GM23338 (cell line): ENCODE results near the gene PHF10. TPM values are rescaled to one million over a fixed set of nuclear protein-coding genes. Genes with fewer than 3 reads are reported as not detected.

Source experiments
- ATAC-seq: fragments of 200-7000 bp; cut with Tn5 transposase; 3 replicates; pipeline ENCODE4 v1.9.1; 2020
- DNase-seq: peaks from one replicate; pipeline ENCODE4 v3.0.0-alpha.2; 2015; ENCODE audit warnings: low spot score
- H2AFZ ChIP-seq: fragments of 200-600 bp; sonication (generic); 2 replicates; pipeline ENCODE4 v1.8.0; 2016; ENCODE audit warnings: antibody characterized with exemption, mild to moderate bottlenecking, moderate library complexity
- H3F3A ChIP-seq: fragments of 200-600 bp; sonication (generic); replicated peaks from 2 replicates; pipeline ENCODE4 v1.8.0; 2017; ENCODE audit warnings: antibody characterized with exemption, mixed run types, low read depth
- H3K27ac ChIP-seq: fragments of 200-600 bp; sonication (generic); 2 replicates; pipeline ENCODE4 v1.6.1; 2016; ENCODE audit warnings: low read depth
- H3K27me3 ChIP-seq: fragments of 200-600 bp; sonication (generic); 2 replicates; pipeline ENCODE4 v1.8.0; 2016; ENCODE audit warnings: mild to moderate bottlenecking, mixed run types, moderate library complexity; ENCODE audit not compliant: insufficient read depth
- H3K36me3 ChIP-seq: fragments of 200-600 bp; sonication (generic); 2 replicates; pipeline ENCODE4 v1.8.0; 2016; ENCODE audit warnings: mild to moderate bottlenecking; ENCODE audit not compliant: insufficient read depth
- H3K4me1 ChIP-seq: fragments of 200-600 bp; sonication (generic); 2 replicates; pipeline ENCODE4 v1.8.0; 2016; ENCODE audit warnings: mild to moderate bottlenecking, moderate library complexity; ENCODE audit not compliant: insufficient read depth
- H3K4me2 ChIP-seq: fragments of 200-600 bp; sonication (generic); 2 replicates; pipeline ENCODE4 v1.7.1; 2017; ENCODE audit warnings: mixed run types
- H3K4me3 ChIP-seq: fragments of 200-600 bp; sonication (generic); 2 replicates; pipeline ENCODE4 v1.6.1; 2016; ENCODE audit warnings: mixed run types
- H3K79me2 ChIP-seq: fragments of 200-600 bp; sonication (generic); replicated peaks from 2 replicates; pipeline ENCODE4 v1.8.0; 2017; ENCODE audit warnings: mild to moderate bottlenecking; ENCODE audit not compliant: insufficient read depth
- H3K9me2 ChIP-seq: fragments of 200-600 bp; sonication (generic); 2 replicates; pipeline ENCODE4 v1.8.0; 2017; ENCODE audit not compliant: insufficient read depth
- H4K20me1 ChIP-seq: fragments of 200-600 bp; sonication (generic); replicated peaks from 2 replicates; pipeline ENCODE4 v1.8.0; 2017; ENCODE audit warnings: mild to moderate bottlenecking; ENCODE audit not compliant: insufficient read depth
- H3K27ac Mint-ChIP-seq: 2 replicates; pipeline ENCODE4 v1.8.0; 2020; ENCODE audit warnings: inconsistent platforms, mild to moderate bottlenecking, moderate library complexity, mixed read lengths
- H3K27me3 Mint-ChIP-seq: 3 replicates; pipeline ENCODE4 v1.8.0; 2022; ENCODE audit warnings: low read depth, mild to moderate bottlenecking, moderate library complexity, mixed read lengths, inconsistent platforms; ENCODE audit not compliant: insufficient read depth, poor library complexity
- H3K36me3 Mint-ChIP-seq: 3 replicates; pipeline ENCODE4 v1.8.0; 2021; ENCODE audit warnings: low read depth, mild to moderate bottlenecking, inconsistent platforms, moderate library complexity, mixed read lengths
- H3K4me1 Mint-ChIP-seq: 3 replicates; pipeline ENCODE4 v1.8.0; 2020; ENCODE audit warnings: mild to moderate bottlenecking, inconsistent platforms, mixed read lengths
- H3K4me3 Mint-ChIP-seq: 3 replicates; pipeline ENCODE4 v1.8.0; 2021; ENCODE audit warnings: moderate library complexity, mild to moderate bottlenecking, inconsistent platforms, mixed read lengths
- H3K9me3 Mint-ChIP-seq: 3 replicates; pipeline ENCODE4 v1.8.0; 2020; ENCODE audit warnings: moderate library complexity, mild to moderate bottlenecking, inconsistent platforms, mixed read lengths
- CREB1 ChIP-seq: fragments of 250-450 bp; sonication (Bioruptor Pico); IDR thresholded peaks from 2 replicates; pipeline ENCODE4 v1.5.0; 2020; ENCODE audit warnings: low read depth, mild to moderate bottlenecking, moderate library complexity
- CTCF ChIP-seq, 2 experiments: fragments of 200-600 bp in 1 of 2; sonication (generic) in 1 of 2; conservative IDR thresholded peaks; 2 replicates each; pipeline versions ENCODE4 v1.5.1 to v1.6.1; 2016 to 2017; ENCODE audit warnings: antibody characterized with exemption in 2 of 2, low read depth in 2 of 2, mild to moderate bottlenecking in 2 of 2, moderate library complexity in 1 of 2
- ETS1 ChIP-seq: IDR thresholded peaks from 2 replicates; pipeline ENCODE4 v1.6.1; 2016; ENCODE audit warnings: antibody characterized with exemption
- EZH2 ChIP-seq: fragments of 200-600 bp; sonication (generic); IDR thresholded peaks from one replicate; pipeline ENCODE4 v1.8.0; 2017; ENCODE audit warnings: antibody characterized with exemption, mild to moderate bottlenecking, low read depth; ENCODE audit not compliant: unreplicated experiment
- EZH2phosphoT487 ChIP-seq: fragments of 200-600 bp; sonication (generic); IDR thresholded peaks from one replicate; pipeline ENCODE4 v1.8.1; 2018; ENCODE audit warnings: antibody characterized with exemption; ENCODE audit not compliant: unreplicated experiment
- JUNB ChIP-seq: IDR thresholded peaks from one replicate; pipeline ENCODE4 v1.6.1; 2016; ENCODE audit warnings: antibody characterized with exemption; ENCODE audit not compliant: unreplicated experiment
- NANOG ChIP-seq: IDR thresholded peaks from 2 replicates; pipeline ENCODE4 v1.6.1; 2016; ENCODE audit warnings: antibody characterized with exemption, borderline replicate concordance
- POLR2AphosphoS5 ChIP-seq: IDR thresholded peaks from 2 replicates; pipeline ENCODE4 v1.6.1; 2016; ENCODE audit warnings: antibody characterized with exemption, low read depth
- REST ChIP-seq: IDR thresholded peaks from one replicate; pipeline ENCODE4 v1.6.1; 2018; ENCODE audit warnings: antibody characterized with exemption; ENCODE audit not compliant: unreplicated experiment
- STAT1 ChIP-seq: IDR thresholded peaks from one replicate; pipeline ENCODE4 v1.6.1; 2016; ENCODE audit warnings: antibody characterized with exemption; ENCODE audit not compliant: unreplicated experiment
- ZNF114 ChIP-seq: fragments of 250-450 bp; sonication (Bioruptor Pico); IDR thresholded peaks from 2 replicates; pipeline ENCODE4 v1.5.0; 2020; ENCODE audit warnings: mild to moderate bottlenecking, moderate library complexity
- ZNF331 ChIP-seq: fragments of 250-450 bp; sonication (Bioruptor Pico); IDR thresholded peaks from 2 replicates; pipeline ENCODE4 v1.5.0; 2020; ENCODE audit warnings: low read depth, mild to moderate bottlenecking, moderate library complexity
- ZNF462 ChIP-seq: fragments of 250-450 bp; sonication (Bioruptor Pico); IDR thresholded peaks from 2 replicates; pipeline ENCODE4 v1.5.0; 2020; ENCODE audit warnings: mild to moderate bottlenecking, moderate library complexity
- polyA plus RNA-seq: library from polyadenylated mRNA; unstranded; fragments of >200 nt; fragmentation: Nextera tagmentation; extraction: Ambion mirVana; gene quantifications from 2 replicates; pipeline ENCODE4 v1.2.1, GENCODE V29; 2016
- total RNA-seq: library from RNA; depleted of rRNA; stranded (reverse); fragments of >200 nt; shearing (Covaris generic); gene quantifications from 2 replicates; pipeline ENCODE4 v1.2.3, GENCODE V29; 2014

Gene PHF10
- total and polyA plus RNA-seq, 2 experiments from 2014 or later, result 16.5 to 44.7 TPM

- Histone ChIP-seq H3K4me3 (no peak overlapping the region), H3K27me3 (no peaks in the 10 kb centered on the region), H2AFZ (no peak overlapping the region), H3K27ac (no peak overlapping the region), H3K9me2 (no peaks in the 10 kb centered on the region), H3K36me3 (no peaks in the 10 kb centered on the region), H3F3A (no peaks in the 10 kb centered on the region), H4K20me1 (no peaks in the 10 kb centered on the region; the same call in 1 of the 2 replicates), H3K4me2 (no peak overlapping the region), H3K79me2 (no peaks in the 10 kb centered on the region; the same call in 1 of the 2 replicates), H3K4me1 (peaks cover 9% of the 10 kb centered on the region)
- H3K4me1 Mint-ChIP-seq, result peaks cover 27% of the 10 kb centered on the region
- TF ChIP-seq ZNF331 (CRISPR knock-in tag), result no peak
- TF ChIP-seq EZH2, result no peak
- TF ChIP-seq ETS1, result no peak
- TF ChIP-seq REST, result no peak
- TF ChIP-seq JUNB, result no peak
- TF ChIP-seq ZNF114, result no peak
- no peak for TF ChIP-seq ZNF462 (CRISPR knock-in tag)
- TF ChIP-seq EZH2phosphoT487, result no peak
- TF ChIP-seq CREB1 (CRISPR knock-in tag), result no peak
- TF ChIP-seq NANOG, result no peak
- no peak for TF ChIP-seq POLR2AphosphoS5
- no peak for TF ChIP-seq CTCF (conservative IDR thresholded peaks at IDR 0.05; ENCODE audit: low read depth in 2 of 2)
- TF ChIP-seq STAT1, result no peak
- no peak overlapping the region for H3K4me3 Mint-ChIP-seq
- peaks cover 7% of the 10 kb centered on the region for H3K27me3 Mint-ChIP-seq
- peaks cover 4% of the 10 kb centered on the region; the same call in 1 of the 3 replicates for H3K36me3 Mint-ChIP-seq
- no peak for ATAC-seq
- no peaks in the 10 kb centered on the region for H3K9me3 Mint-ChIP-seq
- no peak for DNase-seq
- no peak overlapping the region for H3K27ac Mint-ChIP-seq
These were observed 5.7 kb upstream of the PHF10 start for GRCh38 chr6:169729961-169730360.
